NCI-H2029 treated with DMSO at 0.1 percent for 48 hours (cell line): ENCODE measurements around the gene IL11RA.
"Not testable (repeated sequence)": the region's sequence is repeated elsewhere in the genome, so short reads cannot be mapped to it uniquely, and the experiment has no call there.

ENCODE experiments used
- DNase-seq: peaks from one replicate; lab custom pipeline; 2025; lab: John Stamatoyannopoulos, UW

IL11RA gene

DNA sequence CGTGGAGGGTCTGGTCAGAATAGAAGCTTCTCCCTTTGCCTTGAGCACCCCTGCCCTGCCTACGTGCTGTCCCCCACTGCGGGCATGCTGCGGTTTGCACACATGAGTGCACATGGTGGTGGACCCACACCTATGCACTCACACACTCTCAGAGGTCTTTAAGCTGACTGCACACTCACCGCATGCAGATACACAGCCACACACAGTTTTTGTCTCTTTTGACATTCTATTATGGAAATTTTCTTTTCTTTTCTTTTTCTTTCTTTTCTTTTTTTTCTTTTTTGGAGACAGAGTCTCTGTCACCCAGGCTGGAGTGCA, 22.5 kb upstream of the IL11RA start:
- DNase-seq, result no peak

DNA sequence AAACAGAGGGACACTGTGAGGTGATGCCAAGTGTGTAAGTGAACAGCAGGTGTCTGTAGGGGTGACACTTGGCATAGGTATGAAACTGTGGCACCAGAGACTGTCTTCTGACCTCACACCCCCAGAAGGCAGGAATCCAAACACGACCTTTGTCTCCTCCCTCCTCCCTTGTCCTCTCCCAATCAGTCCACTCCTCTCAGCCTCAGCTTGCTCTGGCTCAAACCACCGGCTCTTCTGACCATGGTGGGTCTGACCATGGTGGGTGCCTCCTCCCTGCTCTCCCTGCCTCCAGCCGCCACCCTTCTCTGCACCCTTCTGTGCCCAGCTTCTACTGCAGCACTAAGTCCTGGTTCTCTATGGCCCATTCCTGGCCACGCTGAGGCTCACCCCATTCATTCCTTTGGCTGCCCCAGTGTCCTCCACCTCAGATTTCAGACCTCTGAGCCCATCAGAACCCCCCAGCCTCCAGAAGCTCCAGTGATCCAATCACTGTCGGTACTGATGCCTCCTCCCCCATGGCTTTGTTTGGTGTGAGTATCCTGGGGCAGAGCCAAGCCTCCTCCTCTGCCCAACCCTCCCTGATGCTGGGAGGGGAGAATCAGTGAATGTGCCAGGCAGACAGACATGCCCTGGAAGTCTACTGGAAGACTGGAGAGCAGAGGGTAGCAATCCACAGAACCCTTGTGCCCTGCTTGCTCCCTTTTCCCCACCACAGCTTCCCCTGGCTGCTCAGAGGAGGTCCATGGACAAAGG, 21.4 kb upstream of the IL11RA start:
- DNase-seq, result no peak

DNA sequence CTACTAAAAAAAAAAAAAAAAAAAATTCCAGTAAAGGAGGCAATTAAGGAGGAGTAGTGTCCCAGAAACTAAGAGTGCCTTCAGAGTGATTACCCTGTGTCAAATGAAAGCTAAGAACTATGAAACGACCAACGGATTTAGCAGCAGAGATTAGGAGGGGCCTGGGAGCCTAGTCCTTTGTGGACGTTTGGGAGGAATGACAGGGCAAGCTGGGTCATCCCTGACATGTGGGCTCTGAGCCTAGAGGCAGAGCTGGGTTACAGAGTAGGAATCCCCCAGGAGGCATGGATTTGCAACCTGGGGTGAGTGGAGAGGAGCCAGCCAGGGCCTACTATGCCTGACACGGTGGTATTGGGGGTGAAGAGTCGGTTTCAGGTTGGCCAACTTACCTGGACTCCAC, 18.8 kb upstream of the IL11RA start:
- DNase-seq, result no peak

DNA sequence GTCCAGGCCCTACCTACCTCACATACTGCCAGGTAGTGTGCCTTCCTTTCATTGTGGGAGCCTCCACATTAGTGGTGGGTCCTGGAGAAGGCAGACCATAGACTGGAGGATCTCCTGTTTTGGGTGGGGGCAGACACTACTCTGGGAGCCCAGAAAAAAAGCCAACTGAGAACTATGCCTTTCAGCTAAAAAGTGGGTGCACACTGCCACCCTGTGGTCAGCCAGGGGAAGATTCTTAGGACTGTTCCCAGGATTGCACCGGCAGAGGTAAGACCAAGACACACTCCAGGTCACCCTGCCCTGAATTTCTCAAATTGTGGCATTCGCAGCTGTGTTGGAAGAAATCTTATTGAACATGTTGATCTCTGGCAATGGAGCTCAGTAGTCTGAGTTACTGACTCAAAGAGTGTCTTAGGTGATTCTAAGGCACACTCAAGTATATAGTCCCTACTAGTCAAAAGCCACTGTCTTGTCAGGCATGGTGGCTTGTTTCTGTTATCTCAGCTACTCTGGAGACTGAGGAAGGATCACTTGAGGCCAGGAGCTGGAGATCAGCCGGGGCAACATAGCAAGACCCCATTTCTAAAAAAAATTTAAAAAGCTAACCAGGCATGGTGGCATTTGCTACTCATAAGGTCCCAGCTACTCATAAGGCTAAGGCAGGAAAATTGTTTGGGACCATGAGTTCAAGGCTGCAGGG, 18.0 kb upstream of the IL11RA start:
- DNase-seq, result peak; percentile 34

DNA sequence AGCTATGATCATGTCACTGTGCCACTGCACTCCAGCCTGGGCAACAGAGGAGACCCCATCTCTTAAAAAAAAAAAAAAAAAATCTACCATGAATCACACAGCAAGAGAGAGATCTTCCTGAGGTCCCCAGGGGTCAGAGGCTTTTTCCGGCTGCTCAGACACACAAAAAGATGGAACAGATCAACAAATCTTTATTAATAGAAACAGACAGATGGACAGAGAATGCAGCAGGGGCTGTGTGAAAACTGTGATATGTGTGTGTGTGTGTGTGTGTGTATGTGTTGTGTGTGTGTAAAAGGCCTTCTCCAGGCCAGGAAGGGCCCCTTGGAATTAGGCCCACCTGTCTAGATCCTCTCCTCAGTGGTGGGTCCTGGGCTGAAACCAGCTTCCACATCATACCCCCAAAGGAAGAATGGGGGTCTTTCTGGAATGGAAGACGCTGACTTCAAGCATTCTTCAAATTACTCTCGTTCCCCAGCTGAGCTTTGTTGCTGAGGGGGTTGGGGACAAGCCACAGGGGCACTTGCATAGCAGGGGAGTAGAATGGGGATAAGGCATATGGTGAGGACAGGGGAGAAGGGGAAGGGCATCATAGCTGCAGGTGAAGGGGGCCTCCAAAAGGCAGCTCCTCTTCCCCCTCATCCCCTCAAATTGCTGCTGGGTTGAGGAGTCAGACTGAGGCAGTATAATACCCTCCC, 17.3 kb upstream of the IL11RA start:
- no peak for DNase-seq

DNA sequence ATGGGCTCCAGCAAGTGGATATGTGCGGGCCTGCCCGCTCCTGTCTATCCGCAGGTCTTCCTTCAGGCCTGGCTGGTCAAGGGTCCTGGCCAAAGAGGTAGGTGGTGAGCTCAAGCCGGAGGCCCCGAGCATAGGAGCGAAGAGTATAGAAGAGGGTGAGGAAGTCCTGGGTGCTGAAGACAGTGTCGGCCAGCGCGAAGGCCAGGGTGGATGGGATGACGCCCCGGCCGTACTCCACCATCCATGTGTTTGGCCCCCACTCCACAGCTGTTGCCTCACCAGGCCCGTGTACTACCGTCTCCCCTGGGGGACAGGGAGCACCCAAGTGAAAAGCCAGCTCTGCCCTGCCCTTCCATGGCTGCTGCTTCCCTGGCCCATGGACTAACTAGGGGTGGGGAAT, 16.4 kb upstream of the IL11RA start:
- DNase-seq, result no peak

DNA sequence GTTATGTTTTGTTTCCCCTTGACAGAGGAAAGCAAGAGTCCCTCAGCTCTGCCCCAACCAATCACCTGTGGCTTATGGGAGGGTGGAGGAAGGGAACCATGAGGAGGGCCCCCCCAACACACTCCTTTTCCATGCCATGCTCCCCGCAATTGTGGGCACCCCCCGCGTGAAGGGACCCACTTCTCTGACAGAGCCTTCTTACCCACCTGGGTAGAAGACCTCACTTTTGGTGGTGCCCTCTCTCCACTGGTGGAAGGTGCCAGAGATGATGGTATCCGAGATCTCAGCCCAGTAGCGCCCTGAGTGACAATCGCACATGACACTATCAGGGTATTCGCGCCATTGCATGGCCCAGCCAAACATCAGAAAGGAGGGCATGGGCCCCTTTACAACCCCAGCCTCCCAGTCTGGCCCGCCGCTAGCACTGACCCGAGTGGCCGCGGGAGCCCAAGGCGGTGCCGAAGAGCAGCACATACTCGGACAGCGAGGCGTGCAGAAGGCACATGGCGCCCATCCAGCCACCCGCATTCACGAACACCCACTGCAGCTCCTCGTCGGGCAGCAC, 15.1 kb upstream of the IL11RA start:
- no peak for DNase-seq

DNA sequence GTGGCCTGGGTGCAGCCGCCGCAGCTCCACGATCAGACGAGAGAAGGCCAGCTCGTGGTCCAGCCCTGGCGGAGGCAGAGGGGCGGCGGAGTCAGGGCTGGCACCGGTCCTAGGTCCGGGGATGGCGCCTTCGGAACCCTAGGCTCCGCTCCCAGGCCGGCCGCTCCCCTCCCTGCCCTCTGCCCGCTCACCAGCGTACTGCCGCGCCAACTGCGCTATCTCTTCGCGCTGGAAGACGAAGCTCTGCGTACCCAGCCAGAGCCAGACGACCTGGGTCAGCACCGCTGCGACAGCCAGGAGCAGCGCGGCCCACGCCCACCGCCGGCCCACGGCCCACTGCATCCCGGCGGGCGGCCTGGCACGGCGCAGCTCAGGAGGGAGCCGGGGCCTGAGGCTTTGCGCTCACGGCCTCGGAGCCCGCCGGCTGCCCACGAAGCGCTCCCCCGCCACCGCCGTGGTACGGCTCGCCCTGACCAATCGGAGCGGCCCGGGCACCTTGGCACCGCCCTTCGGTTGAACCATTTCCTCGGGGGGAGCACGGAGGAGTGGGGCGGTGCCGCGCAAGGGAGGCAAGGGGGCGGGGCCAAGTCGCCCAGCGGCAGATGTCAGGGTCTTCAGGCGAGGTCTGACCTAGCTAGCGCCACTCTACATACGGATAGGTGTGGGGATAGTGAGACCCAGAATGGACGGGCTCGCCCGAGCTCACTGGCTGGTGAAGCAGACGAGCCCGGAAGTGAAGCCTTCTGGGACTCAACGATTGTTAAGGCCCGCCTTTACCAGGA, 14.4 kb upstream of the IL11RA start, which contains the start of gene SIGMAR1:
Gene SIGMAR1, minus strand, starts transcription at position 432 of the 782 bp plus-strand sequence. Its CDS starts 90 bp downstream, at position 342.
- peak; percentile 76 for DNase-seq

DNA sequence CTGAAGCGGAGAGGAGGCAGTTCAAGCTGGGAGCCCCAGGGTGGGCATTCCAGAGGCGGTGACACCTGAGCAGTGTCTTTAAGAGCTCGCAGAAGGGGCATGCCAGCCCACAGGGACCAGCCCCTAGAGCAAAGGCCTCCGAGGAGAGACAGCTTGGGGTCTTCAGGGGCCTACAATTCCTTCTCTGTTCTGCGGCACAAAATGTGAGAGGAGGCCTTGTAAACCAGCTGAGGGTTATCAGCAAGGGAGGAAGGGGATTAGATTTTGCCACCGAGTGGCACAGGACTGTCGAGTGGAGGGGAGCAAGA, 13.9 kb upstream of the IL11RA start:
- no peak for DNase-seq

DNA sequence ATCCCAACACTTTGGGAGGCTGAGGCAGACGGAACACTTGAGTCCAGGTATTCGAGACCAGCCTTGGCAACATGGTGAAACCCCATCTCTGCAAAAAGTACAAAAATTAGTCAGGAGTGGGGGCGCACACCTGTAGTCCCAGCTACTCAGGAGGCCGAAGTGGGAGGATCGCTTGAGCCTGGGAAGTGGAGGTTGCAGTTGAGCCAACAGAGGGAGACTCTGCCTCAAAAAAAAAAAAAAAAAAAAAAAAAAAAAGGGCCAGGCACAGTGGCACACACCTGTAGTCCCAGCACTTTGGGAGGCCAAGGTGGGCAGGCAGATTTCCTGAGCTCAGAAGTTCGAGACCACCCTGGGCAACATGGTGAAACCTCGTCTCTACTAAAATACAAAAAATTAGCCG, 12.7 kb upstream of the IL11RA start:
- not testable (repeated sequence) for DNase-seq

DNA sequence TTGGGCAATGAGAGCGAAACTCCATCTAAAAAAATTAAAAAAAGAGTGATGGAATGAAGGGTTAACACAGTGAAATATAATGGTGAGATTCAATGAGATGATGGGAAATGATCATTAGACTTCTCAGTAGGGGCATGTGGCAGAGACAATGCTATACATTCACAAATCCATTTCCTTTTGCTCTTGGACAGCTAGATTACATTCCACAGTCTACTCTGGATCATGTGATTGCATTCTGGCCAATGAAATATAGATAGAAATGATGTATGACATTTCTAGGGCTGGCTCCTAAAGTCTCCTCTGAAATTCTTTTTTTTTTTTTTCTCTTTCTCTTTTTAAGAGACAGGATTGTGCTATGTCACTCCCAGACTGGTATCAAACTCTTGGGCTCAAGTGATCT, 9.3 kb upstream of the IL11RA start:
- DNase-seq, result no peak

DNA sequence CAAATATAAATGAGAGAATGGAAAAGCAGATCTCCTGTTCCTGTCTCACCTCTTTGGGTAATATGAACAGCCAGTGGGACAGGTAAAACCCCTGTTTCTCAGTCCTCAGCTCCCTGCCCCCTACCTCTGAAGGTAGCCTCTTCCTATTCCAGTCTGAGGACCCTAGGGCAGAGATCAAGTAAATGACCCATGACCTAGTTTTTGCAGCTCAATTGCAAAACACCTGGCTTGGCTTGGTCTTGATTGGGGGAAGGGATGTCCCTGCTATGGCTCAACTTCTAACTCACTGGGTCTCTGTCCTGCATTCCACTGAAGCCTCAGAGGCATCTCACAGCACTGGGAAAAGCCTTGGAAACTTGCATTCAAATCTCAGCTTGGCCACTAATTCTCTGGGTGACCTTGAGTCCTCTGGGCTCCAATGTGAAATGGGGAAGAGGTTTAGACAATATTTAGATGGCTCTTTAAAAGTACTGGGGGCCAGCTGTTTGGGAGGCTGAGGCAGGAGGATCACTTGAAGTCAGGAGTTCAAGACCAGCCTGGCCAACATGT, 7.1 kb upstream of the IL11RA start:
- DNase-seq, result no peak

DNA sequence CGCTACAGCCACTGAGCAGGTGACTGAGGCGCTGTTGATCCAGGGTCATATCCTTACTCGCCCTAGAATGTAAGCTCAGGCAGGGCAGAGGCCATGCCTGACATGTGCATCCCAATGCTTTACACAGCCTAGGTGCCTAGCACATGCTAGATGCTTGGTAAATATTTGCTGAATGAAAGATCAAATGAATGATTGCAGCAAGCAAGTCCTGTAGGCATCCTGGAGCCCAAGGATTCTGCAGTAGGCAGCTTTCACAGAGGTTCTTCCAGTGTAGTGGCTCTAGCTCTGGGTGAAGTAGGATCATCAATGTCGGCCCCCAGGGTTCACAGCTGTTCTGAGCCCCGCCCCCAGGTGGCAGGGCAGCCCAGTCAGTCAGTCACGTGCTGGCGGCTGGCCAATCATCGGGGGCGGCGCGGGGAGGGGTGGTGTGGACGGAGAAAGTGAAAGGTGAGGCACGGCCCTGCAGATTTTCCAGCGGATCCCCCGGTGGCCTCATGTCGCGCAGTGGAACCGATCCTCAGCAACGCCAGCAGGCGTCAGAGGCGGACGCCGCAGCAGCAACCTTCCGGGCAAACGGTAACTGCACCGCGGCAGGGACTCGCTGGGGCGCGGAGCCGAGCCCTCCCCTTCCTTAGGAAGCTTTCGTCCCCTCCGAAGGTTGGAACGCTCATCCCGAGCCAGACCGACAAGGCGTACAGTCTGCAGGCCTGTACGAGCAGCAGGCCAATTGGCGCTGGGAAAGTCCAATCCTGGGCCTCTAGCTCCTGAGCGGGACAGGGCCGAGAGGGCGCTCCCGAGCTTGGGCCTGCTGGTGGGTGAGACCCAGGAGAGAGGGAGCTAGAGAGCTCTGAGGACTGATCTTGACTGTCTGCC, 5.5 kb upstream of the IL11RA start, which contains the start of gene GALT:
Gene GALT, plus strand, starts transcription at position 465 of the 873 bp plus-strand sequence. Its CDS starts 30 bp downstream, at position 495.
- peak; percentile 78 for DNase-seq

DNA sequence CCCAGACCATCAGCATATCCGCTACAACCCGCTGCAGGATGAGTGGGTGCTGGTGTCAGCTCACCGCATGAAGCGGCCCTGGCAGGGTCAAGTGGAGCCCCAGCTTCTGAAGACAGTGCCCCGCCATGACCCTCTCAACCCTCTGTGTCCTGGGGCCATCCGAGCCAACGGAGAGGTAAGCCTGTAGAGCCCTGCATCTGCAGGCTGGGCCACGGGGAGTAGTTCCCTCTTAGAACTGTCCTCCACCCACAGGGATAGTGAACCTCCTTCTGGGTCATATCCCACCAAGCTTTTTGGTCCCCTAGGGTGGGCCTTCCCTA, 4.9 kb upstream of the IL11RA start:
- DNase-seq, result no peak

DNA sequence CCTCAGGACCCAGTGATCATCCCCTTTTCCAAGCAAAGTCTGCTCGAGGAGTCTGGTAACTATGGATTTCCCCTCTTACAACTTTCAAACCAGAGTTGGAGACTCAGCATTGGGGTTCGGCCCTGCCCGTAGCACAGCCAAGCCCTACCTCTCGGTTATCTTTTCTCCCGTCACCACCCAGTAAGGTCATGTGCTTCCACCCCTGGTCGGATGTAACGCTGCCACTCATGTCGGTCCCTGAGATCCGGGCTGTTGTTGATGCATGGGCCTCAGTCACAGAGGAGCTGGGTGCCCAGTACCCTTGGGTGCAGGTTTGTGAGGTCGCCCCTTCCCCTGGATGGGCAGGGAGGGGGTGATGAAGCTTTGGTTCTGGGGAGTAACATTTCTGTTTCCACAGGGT, 4.3 kb upstream of the IL11RA start:
- DNase-seq, result no peak

DNA sequence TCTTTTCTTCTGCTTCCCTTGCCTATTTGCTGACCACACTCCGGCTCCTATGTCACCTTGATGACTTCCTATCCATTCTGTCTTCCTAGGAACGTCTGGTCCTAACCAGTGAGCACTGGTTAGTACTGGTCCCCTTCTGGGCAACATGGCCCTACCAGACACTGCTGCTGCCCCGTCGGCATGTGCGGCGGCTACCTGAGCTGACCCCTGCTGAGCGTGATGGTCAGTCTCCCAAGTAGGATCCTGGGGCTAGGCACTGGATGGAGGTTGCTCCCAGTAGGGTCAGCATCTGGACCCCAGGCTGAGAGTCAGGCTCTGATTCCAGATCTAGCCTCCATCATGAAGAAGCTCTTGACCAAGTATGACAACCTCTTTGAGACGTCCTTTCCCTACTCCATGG, 3.3 kb upstream of the IL11RA start:
- DNase-seq, result no peak

DNA sequence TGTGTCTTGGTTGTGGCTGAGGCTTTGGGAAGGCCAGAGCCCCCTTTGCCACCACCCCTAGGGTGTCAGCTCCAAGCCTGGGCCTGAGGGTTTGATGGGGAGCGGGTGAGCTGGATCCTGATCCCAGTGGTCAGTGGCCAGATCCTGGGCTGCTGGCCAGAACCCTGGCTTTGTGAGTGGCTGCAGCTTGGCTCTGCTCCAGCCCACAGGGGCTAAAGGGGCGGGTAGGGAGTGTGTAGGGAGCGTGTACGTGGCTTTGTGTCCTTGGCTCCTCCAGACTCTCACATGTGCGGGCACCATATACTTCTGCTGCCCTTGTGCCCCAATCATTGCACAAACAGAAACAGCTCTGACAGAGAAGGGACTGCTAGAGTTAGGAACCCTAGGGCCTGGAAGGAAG, 1.2 kb upstream of the IL11RA start:
- no peak for DNase-seq

DNA sequence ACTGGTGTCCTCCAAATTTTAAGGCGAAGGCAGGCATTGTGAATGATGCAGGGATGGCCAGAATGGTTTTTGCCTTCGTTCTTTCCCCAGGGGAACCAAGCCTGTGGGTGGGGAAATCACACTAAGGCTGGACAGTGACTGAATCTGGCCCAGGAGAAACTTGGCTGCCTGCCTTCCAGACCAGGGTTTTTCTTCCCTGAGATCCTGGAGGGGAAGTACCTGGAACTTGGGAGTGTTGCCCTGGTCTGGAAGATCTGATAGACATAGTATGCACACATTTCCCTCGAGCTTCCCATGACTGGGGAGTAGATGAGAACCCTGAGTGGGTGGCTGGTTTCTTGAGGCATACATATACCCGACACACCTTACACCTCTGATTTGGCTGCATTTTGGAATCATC, 664 bp upstream of the IL11RA start:
- DNase-seq, result no peak

DNA sequence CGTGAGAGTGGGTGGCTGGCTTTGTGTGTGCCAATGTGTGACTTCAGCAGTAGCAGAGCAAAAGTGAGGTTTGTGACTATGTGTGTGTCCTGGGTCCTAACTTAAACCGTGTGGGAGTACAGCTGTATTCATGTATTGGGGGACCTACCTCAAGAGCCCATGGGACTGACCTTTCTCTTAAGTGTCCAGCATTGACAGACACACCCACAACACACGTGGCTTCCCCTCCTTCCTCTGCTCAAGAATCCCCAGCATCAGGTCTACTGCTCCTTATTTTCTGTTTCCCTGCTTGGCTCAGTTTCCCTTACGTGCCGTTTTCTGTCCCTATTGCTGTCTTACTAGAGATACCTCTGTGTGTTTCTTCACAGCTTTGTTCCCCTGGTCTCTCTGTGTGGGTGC, 616 bp downstream of the IL11RA start:
- DNase-seq, result no peak

DNA sequence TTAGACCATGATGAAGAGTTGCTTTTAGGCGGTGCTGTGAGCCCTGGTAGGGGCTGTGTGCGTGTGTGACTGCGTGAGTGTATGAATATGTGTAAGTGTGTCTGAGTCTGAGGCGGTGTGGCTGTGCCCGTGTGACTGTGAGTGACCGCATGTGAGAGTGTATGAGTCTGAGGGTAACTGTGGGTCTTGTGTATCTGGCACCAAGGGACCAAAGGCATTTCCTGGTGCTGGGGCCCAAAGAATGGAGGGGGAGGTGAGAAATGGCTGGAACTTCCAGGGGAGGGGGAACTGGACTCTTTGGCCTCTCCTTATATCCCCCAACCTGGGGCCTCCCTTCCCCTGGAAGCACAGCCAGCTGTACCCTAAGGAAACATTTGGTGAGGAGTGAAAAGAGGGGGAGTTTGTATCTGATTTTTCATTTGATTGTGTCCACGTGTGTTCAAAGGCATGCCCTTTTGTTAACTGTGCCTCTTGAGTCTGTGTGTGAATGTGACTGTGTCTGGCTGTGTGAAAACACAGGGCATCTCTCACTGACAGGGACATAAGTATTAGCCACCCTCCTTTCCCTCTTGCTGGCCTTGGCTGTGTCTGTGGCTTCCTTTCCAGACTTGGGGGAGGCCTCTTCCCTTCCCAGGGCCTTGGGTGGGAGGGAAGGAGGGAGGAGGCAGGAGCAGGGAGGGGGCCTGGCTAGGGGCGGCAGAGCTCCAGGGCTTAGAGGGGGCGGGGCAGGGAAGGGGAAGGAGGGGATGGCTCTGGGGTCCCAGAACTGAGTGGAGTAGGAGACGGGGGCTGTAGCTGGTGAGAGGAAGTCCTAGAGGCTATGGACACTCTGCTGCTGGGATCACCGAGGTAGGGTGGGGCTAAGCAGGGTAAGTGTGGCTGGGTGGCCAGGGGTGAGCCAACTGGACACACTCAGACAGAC, 1.4 kb downstream of the IL11RA start:
- no peak for DNase-seq
